ENCODE results near the gene UACA. TPM values are rescaled to one million over a fixed set of nuclear protein-coding genes. Genes with fewer than 3 reads are reported as not detected.

Gene UACA
- total RNA-seq, 4 donors from 2014 or later = 63.9 to 119 (median 92.4) TPM

DNA sequence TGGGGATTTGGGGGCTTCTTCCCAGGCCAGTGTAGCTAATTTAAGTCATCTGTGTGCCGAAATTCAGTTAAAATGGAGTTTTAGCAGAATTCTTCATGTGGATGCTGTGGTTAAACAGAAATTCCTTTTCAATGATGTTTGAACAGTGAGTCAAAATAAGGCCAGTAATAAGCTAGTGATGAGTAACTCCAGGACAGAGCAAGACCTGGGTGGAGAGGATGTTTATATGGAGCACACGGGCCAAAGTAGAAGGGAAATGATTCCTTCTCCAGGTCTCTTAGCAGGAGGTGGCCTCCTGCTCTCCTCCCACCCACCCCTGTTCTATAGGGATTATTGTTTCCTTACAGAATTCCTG, 31.9 kb upstream of the UACA start:
- 63 to 70% methylated on average over 2 of the region's 2 CpGs for WGBS, 2 donors
- H3K4me1 ChIP-seq = peaks cover 22 to 56% of the 10 kb centered on the region in 2 donors
- no peaks in the 10 kb centered on the region for H3K9me3 ChIP-seq
- no peak for DNase-seq
- H3K27ac ChIP-seq = peak overlapping the region; percentile 41 to 57 (median 54)
- H3K36me3 ChIP-seq = no peaks in the 10 kb centered on the region
- no peaks in the 10 kb centered on the region for H3K27me3 ChIP-seq
- intact Hi-C loops (cut with DNase I) = no loop called here
- H3K4me3 ChIP-seq (replicated peaks in 1 of 3) = no peak overlapping the region
- TF ChIP-seq, protein P1, sequence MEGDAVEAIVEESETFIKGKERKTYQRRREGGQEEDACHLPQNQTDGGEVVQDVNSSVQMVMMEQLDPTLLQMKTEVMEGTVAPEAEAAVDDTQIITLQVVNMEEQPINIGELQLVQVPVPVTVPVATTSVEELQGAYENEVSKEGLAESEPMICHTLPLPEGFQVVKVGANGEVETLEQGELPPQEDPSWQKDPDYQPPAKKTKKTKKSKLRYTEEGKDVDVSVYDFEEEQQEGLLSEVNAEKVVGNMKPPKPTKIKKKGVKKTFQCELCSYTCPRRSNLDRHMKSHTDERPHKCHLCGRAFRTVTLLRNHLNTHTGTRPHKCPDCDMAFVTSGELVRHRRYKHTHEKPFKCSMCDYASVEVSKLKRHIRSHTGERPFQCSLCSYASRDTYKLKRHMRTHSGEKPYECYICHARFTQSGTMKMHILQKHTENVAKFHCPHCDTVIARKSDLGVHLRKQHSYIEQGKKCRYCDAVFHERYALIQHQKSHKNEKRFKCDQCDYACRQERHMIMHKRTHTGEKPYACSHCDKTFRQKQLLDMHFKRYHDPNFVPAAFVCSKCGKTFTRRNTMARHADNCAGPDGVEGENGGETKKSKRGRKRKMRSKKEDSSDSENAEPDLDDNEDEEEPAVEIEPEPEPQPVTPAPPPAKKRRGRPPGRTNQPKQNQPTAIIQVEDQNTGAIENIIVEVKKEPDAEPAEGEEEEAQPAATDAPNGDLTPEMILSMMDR (IDR thresholded peaks at IDR 0.05) = no peak
- no peak for TF ChIP-seq POLR2A (IDR thresholded peaks at IDR 0.05)

DNA sequence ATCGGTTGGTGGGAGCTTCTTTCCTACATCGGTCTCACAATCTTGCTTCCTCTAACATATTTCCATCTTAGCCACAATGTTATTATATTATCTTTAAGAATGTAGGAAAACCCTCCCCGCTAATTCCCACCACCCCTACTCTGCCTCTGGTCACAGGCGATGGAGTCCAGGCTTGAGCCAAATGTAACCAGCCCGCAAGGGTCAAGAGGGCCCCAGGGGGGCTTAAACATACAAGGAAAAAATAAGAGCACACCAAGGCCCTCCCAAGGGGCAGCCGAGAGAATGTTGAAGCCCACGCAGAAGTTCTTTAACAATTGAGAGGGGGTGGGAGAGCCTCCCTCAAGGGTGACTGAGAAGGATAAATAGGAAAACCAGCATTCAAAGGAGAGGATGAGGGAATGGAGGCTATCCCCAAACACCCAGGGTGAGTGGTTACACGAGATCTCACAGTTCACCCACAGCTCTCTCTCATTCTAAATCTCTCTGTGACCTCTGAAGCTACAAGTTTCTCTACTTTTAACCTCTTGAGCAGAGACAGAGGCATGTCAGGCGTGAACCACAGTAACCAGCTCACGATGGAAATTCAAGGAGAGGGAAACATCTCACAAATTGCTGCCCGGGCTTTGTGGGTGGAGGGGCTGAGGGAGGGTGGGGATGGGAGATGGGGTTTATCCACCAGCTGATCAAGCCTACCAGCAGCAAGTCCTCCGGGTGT, 31.4 kb upstream of the UACA start:
- no peak overlapping the region for H3K4me3 ChIP-seq (replicated peaks in 1 of 3)
- peaks cover 17 to 53% of the 10 kb centered on the region in 2 donors for H3K4me1 ChIP-seq
- H3K27me3 ChIP-seq = no peaks in the 10 kb centered on the region
- TF ChIP-seq, protein P1 (IDR thresholded peaks at IDR 0.05) = no peak
- TF ChIP-seq POLR2A (IDR thresholded peaks at IDR 0.05) = no peak
- no peaks in the 10 kb centered on the region for H3K36me3 ChIP-seq
- no peaks in the 10 kb centered on the region for H3K9me3 ChIP-seq
- no peak for DNase-seq
- H3K27ac ChIP-seq = peak overlapping the region; percentile 41 to 57 (median 54)
- WGBS, 2 donors = 78 to 84% methylated on average over 12 of the region's 12 CpGs
- intact Hi-C loops (cut with DNase I) = no loop called here

DNA sequence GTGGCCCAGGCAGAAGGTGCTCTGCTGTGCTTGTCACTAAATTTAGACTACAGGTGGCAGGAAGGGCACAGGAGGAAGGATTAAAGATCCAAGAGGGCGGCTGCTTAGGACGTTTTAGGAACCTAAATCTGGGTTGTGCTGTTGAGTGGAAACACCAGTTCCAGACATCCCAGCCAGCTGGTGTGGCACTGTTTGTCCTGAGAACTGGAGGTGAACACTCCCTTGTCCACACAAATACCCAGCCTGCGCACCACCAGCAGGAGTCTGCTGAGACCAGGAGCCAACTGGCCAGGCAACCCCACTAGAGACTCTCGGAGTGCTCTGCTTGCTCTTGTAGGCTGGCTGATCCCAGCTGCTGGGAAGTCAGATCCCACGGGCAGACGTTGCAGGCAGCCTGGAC, 30.3 kb upstream of the UACA start:
- Histone ChIP-seq H3K36me3 (no peaks in the 10 kb centered on the region), H3K9me3 (no peaks in the 10 kb centered on the region), H3K27me3 (no peaks in the 10 kb centered on the region), H3K4me1 (peaks cover 11 to 49% of the 10 kb centered on the region in 2 donors), H3K4me3 (replicated peaks in 1 of 3) (no peak overlapping the region), H3K27ac (no peak overlapping the region)
- 77 to 92% methylated on average over 4 to 6 of the region's 6 CpGs for WGBS, 2 donors
- DNase-seq = no peak
- intact Hi-C loops (cut with DNase I) = no loop called here
- TF ChIP-seq, protein P1 (IDR thresholded peaks at IDR 0.05) = no peak
- no peak for TF ChIP-seq POLR2A (IDR thresholded peaks at IDR 0.05)

DNA sequence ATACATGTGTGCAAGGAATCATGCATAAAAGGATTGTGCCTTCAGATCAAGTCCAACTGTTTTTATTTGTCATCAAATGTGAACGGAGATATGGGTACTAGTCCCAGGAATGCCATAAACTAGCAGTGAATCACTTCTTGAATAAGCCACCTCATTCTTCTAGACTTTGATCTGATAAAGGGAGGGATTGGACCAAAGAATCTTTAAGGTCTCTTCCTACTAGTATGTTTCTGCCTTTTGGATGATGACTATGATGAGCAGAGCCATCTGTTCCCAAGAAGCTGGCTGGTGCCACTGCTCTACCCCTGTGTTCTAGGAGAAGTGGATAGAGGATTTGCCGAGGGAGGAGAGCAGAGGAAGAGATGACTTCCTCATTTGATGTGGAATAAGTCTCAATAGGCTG, 28.8 kb upstream of the UACA start:
- peak overlapping the region in 1 of 3 donors; percentile 6 for H3K27ac ChIP-seq
- 79 to 83% methylated on average over 2 of the region's 2 CpGs for WGBS, 2 donors
- DNase-seq = no peak
- intact Hi-C loops (cut with DNase I) = no loop called here
- H3K4me3 ChIP-seq (replicated peaks in 1 of 3) = no peak overlapping the region
- no peaks in the 10 kb centered on the region for H3K9me3 ChIP-seq
- H3K36me3 ChIP-seq = no peaks in the 10 kb centered on the region
- TF ChIP-seq, protein P1 (IDR thresholded peaks at IDR 0.05) = no peak
- TF ChIP-seq POLR2A (IDR thresholded peaks at IDR 0.05) = no peak
- H3K4me1 ChIP-seq = peaks cover 7 to 48% of the 10 kb centered on the region in 2 donors
- no peaks in the 10 kb centered on the region for H3K27me3 ChIP-seq

DNA sequence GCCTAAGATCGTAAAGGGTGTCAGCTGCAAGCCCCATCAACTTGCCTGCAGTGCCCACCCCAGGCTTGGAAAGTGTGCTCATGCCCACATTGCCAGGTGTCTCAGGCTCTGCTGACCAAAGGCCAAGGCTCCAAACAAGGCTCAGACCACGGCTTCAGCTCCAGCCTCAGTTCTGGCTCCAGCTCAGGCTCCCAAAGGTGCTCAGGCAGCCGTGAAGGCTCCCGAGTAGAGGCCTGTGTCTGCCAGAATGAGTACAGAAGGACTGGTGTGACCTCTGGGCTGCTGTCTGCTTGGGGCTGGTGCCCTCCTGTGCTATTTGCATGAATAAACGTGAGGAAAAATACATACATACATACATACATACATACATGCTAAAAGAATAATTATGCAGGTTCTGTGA, 27.9 kb upstream of the UACA start:
- no peaks in the 10 kb centered on the region for H3K9me3 ChIP-seq
- DNase-seq = peak; percentile 83 to 85
- H3K36me3 ChIP-seq = no peaks in the 10 kb centered on the region
- no peak overlapping the region for H3K4me3 ChIP-seq (replicated peaks in 1 of 3)
- TF ChIP-seq, protein P1 (IDR thresholded peaks at IDR 0.05) = peak in 3 of 6 experiments; percentile 30 to 49 (median 47)
- TF ChIP-seq POLR2A (IDR thresholded peaks at IDR 0.05) = no peak
- no peaks in the 10 kb centered on the region for H3K27me3 ChIP-seq
- WGBS, 2 donors = 23 to 50% methylated on average over 3 to 5 of the region's 5 CpGs
- peak overlapping the region; percentile 6 to 64 (median 17) for H3K27ac ChIP-seq
- peaks cover 5 to 48% of the 10 kb centered on the region in 2 donors for H3K4me1 ChIP-seq
- intact Hi-C loops (cut with DNase I) = no loop called here

Data from thyroid gland (tissue), 4 donors.